ENCODE results near the gene SNX7. TPM values are rescaled to one million over a fixed set of nuclear protein-coding genes. Genes with fewer than 3 reads are reported as not detected.

The SNX7 gene, protein sequence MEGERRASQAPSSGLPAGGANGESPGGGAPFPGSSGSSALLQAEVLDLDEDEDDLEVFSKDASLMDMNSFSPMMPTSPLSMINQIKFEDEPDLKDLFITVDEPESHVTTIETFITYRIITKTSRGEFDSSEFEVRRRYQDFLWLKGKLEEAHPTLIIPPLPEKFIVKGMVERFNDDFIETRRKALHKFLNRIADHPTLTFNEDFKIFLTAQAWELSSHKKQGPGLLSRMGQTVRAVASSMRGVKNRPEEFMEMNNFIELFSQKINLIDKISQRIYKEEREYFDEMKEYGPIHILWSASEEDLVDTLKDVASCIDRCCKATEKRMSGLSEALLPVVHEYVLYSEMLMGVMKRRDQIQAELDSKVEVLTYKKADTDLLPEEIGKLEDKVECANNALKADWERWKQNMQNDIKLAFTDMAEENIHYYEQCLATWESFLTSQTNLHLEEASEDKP
- total RNA-seq (not detected), polyA plus RNA-seq (not detected)

DNA sequence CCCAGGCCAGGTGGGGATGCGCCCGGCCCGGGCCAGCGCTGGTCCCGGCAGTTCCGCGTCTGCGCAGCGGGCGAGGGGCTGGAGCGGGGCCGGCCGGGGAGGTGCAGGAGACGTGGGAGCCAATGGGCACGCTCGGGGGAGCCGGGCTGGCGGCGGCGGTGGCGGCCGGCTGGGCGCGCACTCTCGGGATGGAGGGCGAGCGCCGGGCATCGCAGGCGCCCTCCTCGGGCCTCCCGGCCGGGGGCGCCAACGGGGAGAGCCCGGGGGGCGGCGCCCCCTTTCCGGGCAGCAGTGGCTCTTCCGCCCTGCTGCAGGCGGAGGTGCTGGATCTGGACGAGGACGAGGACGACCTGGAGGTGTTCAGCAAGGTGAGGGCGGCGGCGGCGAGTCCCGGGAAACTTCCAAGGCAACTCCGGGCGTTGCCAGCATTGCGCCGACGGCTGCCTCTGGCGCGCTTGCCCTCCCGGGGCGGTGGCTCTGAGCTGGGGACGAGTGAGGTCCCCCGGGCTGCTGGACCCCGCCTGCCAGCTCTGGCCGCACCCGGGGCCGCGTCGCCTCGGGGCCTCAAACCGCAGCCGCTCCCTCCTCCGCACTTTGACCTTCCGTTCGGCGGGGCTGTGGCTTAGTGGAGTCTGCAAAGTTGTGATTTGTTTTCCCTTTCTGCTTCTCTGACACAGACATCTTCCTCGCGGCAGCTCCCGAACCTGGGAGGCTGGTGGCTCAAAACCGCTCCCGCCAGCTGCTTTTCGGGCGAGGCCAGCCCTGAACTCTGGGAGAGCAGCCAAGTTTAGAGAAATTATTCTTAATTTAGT, at the start of gene SNX7:
Gene SNX7, plus strand, starts transcription at position 178 of the 812 bp plus-strand sequence. Its CDS starts 11 bp downstream, at position 189.
- peaks cover 13 to 14% (median 14%) of the 10 kb centered on the region in 4 donors for H3K4me1 Mint-ChIP-seq
- DNase-seq (peak in 1 of 3 donors; percentile 2), ATAC-seq (ENCODE audit: low read depth in 2 of 2) (peak in 1 of 2 donors; percentile 20)
- peaks cover 47% of the 10 kb centered on the region for H3K27me3 Mint-ChIP-seq
- peak within 1 kb of the TSS in 1 of 3 donors; percentile 43 for H3K27ac Mint-ChIP-seq
- H3K36me3 ChIP-seq (ENCODE audit: control insufficient read depth, insufficient read depth, low read length), result no peaks in the 10 kb centered on the region
- H3K36me3 Mint-ChIP-seq, result no peaks in the 10 kb centered on the region
- H3K9me3 ChIP-seq (ENCODE audit: control insufficient read depth in 2 of 2, low read length in 2 of 2), result peaks cover 0 to 3% of the 10 kb centered on the region in 2 experiments
- peaks cover 30% of the 10 kb centered on the region for H3K27me3 ChIP-seq (ENCODE audit: control insufficient read depth, insufficient read depth, low read length)
- H3K4me3 Mint-ChIP-seq, result peak within 1 kb of the TSS; percentile 67 to 79 (median 74)
- H3K4me3 ChIP-seq (ENCODE audit: low read depth, low read length), result peak within 1 kb of the TSS; percentile 11
- peaks cover 0 to 3% (median 0%) of the 10 kb centered on the region in 7 donors for H3K9me3 Mint-ChIP-seq
- no peak within 1 kb of the TSS for H3K27ac ChIP-seq (ENCODE audit: insufficient read depth, low read length, poor library complexity, severe bottlenecking)
- H3K4me1 ChIP-seq (ENCODE audit: control insufficient read depth, insufficient read depth, low read length, poor library complexity, severe bottlenecking), result peaks cover 11% of the 10 kb centered on the region

- DNase-seq, result no peak
- H3K27ac ChIP-seq (ENCODE audit: insufficient read depth, low read length, poor library complexity, severe bottlenecking), result no peak overlapping the region
- H3K4me1 ChIP-seq (ENCODE audit: control insufficient read depth, insufficient read depth, low read length, poor library complexity, severe bottlenecking), result no peaks in the 10 kb centered on the region
- H3K27me3 ChIP-seq (ENCODE audit: control insufficient read depth, insufficient read depth, low read length), result no peaks in the 10 kb centered on the region
- no peaks in the 10 kb centered on the region for H3K4me1 Mint-ChIP-seq
- no peaks in the 10 kb centered on the region for H3K36me3 ChIP-seq (ENCODE audit: control insufficient read depth, insufficient read depth, low read length)
- H3K4me3 Mint-ChIP-seq, result no peak overlapping the region
- no peak overlapping the region for H3K27ac Mint-ChIP-seq
- H3K4me3 ChIP-seq (ENCODE audit: low read depth, low read length), result no peak overlapping the region
- H3K27me3 Mint-ChIP-seq, result peaks cover 4% of the 10 kb centered on the region
- peaks cover 0 to 7% of the 10 kb centered on the region in 2 experiments for H3K9me3 ChIP-seq (ENCODE audit: control insufficient read depth in 2 of 2, low read length in 2 of 2)
- H3K36me3 Mint-ChIP-seq, result no peaks in the 10 kb centered on the region
- ATAC-seq (ENCODE audit: low read depth in 2 of 2), result no peak
- peaks cover 0 to 23% (median 8%) of the 10 kb centered on the region in 7 donors for H3K9me3 Mint-ChIP-seq
Measured at GRCh38 chr1:98637316-98637715, 24.2 kb upstream of the SNX7 start.

GRCh38 chr1:98638185-98638584, 23.3 kb upstream of the SNX7 start:
- ATAC-seq (ENCODE audit: low read depth in 2 of 2), result no peak

DNA sequence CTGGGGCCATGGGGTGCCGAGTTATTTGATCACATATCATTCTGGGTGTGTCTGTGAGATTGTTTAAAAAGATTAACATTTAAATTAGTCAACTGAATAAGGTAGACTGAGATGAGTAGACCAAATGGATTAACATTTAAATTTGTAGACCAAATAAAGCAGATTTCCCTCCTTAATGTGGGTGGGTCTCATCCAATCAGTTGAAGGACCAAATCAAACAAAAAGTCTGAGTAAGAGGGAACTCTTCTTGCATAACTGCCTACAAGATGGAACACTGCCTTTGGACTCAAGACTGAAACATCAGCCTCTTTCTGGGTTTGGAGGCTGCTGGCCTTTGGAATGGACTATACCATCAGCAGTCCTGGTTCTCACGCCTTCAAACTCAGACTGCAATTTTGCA, 17.0 kb upstream of the SNX7 start:
- no peak for DNase-seq
- H3K27me3 ChIP-seq (ENCODE audit: control insufficient read depth, insufficient read depth, low read length), result no peaks in the 10 kb centered on the region
- no peak overlapping the region for H3K4me3 Mint-ChIP-seq

More at GRCh38 chr1:98638185-98638584, 23.3 kb upstream of the SNX7 start:
- peaks cover 0 to 26% (median 8%) of the 10 kb centered on the region in 7 donors for H3K9me3 Mint-ChIP-seq
- peaks cover 0 to 7% of the 10 kb centered on the region in 2 experiments for H3K9me3 ChIP-seq (ENCODE audit: control insufficient read depth in 2 of 2, low read length in 2 of 2)
- no peak overlapping the region for H3K4me3 Mint-ChIP-seq
- H3K27me3 ChIP-seq (ENCODE audit: control insufficient read depth, insufficient read depth, low read length), result no peaks in the 10 kb centered on the region
- no peaks in the 10 kb centered on the region for H3K36me3 ChIP-seq (ENCODE audit: control insufficient read depth, insufficient read depth, low read length)
- H3K36me3 Mint-ChIP-seq, result no peaks in the 10 kb centered on the region
- DNase-seq, result no peak
- no peak overlapping the region for H3K4me3 ChIP-seq (ENCODE audit: low read depth, low read length)
- H3K4me1 ChIP-seq (ENCODE audit: control insufficient read depth, insufficient read depth, low read length, poor library complexity, severe bottlenecking), result no peaks in the 10 kb centered on the region
- H3K4me1 Mint-ChIP-seq, result no peaks in the 10 kb centered on the region
- no peak overlapping the region for H3K27ac ChIP-seq (ENCODE audit: insufficient read depth, low read length, poor library complexity, severe bottlenecking)
- peaks cover 4% of the 10 kb centered on the region for H3K27me3 Mint-ChIP-seq
- no peak overlapping the region for H3K27ac Mint-ChIP-seq

GRCh38 chr1:98651116-98651632, 10.3 kb upstream of the SNX7 start:
- no peaks in the 10 kb centered on the region for H3K27me3 Mint-ChIP-seq
- Histone ChIP-seq H3K27ac (ENCODE audit: insufficient read depth, low read length, poor library complexity, severe bottlenecking) (no peak overlapping the region), H3K4me3 (ENCODE audit: low read depth, low read length) (no peak overlapping the region), H3K9me3 (ENCODE audit: control insufficient read depth in 2 of 2, low read length in 2 of 2) (no peaks in the 10 kb centered on the region), H3K27me3 (ENCODE audit: control insufficient read depth, insufficient read depth, low read length) (no peaks in the 10 kb centered on the region), H3K4me1 (ENCODE audit: control insufficient read depth, insufficient read depth, low read length, poor library complexity, severe bottlenecking) (no peaks in the 10 kb centered on the region), H3K36me3 (ENCODE audit: control insufficient read depth, insufficient read depth, low read length) (no peaks in the 10 kb centered on the region)
- peaks cover 0 to 6% (median 3%) of the 10 kb centered on the region in 7 donors for H3K9me3 Mint-ChIP-seq
- H3K4me3 Mint-ChIP-seq, result no peak overlapping the region
- no peaks in the 10 kb centered on the region for H3K4me1 Mint-ChIP-seq
- H3K36me3 Mint-ChIP-seq, result no peaks in the 10 kb centered on the region
- no peak for ATAC-seq (ENCODE audit: low read depth in 2 of 2)
- DNase-seq, result no peak
- no peak overlapping the region for H3K27ac Mint-ChIP-seq

More for the DNA sequence above, 17.0 kb upstream of the SNX7 start:
- ATAC-seq (ENCODE audit: low read depth in 2 of 2), result no peak
- Histone ChIP-seq H3K9me3 (ENCODE audit: control insufficient read depth in 2 of 2, low read length in 2 of 2) (no peaks in the 10 kb centered on the region), H3K27ac (ENCODE audit: insufficient read depth, low read length, poor library complexity, severe bottlenecking) (no peak overlapping the region), H3K36me3 (ENCODE audit: control insufficient read depth, insufficient read depth, low read length) (no peaks in the 10 kb centered on the region), H3K4me3 (ENCODE audit: low read depth, low read length) (no peak overlapping the region), H3K4me1 (ENCODE audit: control insufficient read depth, insufficient read depth, low read length, poor library complexity, severe bottlenecking) (no peaks in the 10 kb centered on the region)
- H3K27me3 Mint-ChIP-seq, result no peaks in the 10 kb centered on the region
- no peaks in the 10 kb centered on the region for H3K4me1 Mint-ChIP-seq
- H3K27ac Mint-ChIP-seq, result no peak overlapping the region
- H3K9me3 Mint-ChIP-seq, result peaks cover 0 to 20% (median 6%) of the 10 kb centered on the region in 7 donors
- no peaks in the 10 kb centered on the region for H3K36me3 Mint-ChIP-seq

DNA sequence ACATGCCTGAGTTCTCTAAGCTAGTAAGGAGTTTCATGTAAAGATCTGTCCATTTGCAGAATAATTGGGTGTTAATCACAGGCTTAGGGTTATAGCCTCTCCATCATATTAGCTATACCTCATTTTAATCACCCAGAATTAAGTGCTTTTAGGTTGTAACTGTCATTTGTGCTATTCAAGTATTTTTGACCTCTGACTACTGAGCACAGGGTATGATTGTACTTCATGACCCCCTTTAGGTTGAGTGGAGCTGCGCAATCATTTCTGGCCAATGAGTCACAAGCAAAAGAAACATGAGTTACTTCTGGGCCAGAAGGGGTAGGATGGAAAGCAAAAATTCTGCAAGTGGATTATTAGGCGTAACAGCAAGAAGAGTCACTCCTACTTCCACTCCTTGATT, 8.4 kb upstream of the SNX7 start:
- H3K4me3 ChIP-seq (ENCODE audit: low read depth, low read length), result no peak overlapping the region
- H3K4me1 ChIP-seq (ENCODE audit: control insufficient read depth, insufficient read depth, low read length, poor library complexity, severe bottlenecking), result no peaks in the 10 kb centered on the region
- H3K27me3 ChIP-seq (ENCODE audit: control insufficient read depth, insufficient read depth, low read length), result no peaks in the 10 kb centered on the region
- no peaks in the 10 kb centered on the region for H3K27me3 Mint-ChIP-seq
- H3K36me3 Mint-ChIP-seq, result no peaks in the 10 kb centered on the region
- no peak overlapping the region for H3K4me3 Mint-ChIP-seq
- H3K9me3 Mint-ChIP-seq, result peaks cover 0 to 5% (median 2%) of the 10 kb centered on the region in 7 donors
- H3K27ac ChIP-seq (ENCODE audit: insufficient read depth, low read length, poor library complexity, severe bottlenecking), result no peak overlapping the region
- H3K4me1 Mint-ChIP-seq, result no peaks in the 10 kb centered on the region
- H3K9me3 ChIP-seq (ENCODE audit: control insufficient read depth in 2 of 2, low read length in 2 of 2), result no peaks in the 10 kb centered on the region
- ATAC-seq (ENCODE audit: low read depth in 2 of 2) (no peak), DNase-seq (no peak)
- no peak overlapping the region for H3K27ac Mint-ChIP-seq
- H3K36me3 ChIP-seq (ENCODE audit: control insufficient read depth, insufficient read depth, low read length), result no peaks in the 10 kb centered on the region

GRCh38 chr1:98659879-98660278, 1.6 kb upstream of the SNX7 start:
- no peak for DNase-seq
- H3K4me1 Mint-ChIP-seq, result peaks cover 13 to 14% (median 14%) of the 10 kb centered on the region in 4 donors
- Histone ChIP-seq H3K27ac (ENCODE audit: insufficient read depth, low read length, poor library complexity, severe bottlenecking) (no peak overlapping the region), H3K4me3 (ENCODE audit: low read depth, low read length) (no peak overlapping the region), H3K4me1 (ENCODE audit: control insufficient read depth, insufficient read depth, low read length, poor library complexity, severe bottlenecking) (peaks cover 11% of the 10 kb centered on the region), H3K36me3 (ENCODE audit: control insufficient read depth, insufficient read depth, low read length) (no peaks in the 10 kb centered on the region), H3K27me3 (ENCODE audit: control insufficient read depth, insufficient read depth, low read length) (peaks cover 30% of the 10 kb centered on the region), H3K9me3 (ENCODE audit: control insufficient read depth in 2 of 2, low read length in 2 of 2) (no peaks in the 10 kb centered on the region)
- no peak overlapping the region for H3K4me3 Mint-ChIP-seq
- H3K27ac Mint-ChIP-seq, result no peak overlapping the region
- no peaks in the 10 kb centered on the region for H3K36me3 Mint-ChIP-seq
- H3K27me3 Mint-ChIP-seq, result peaks cover 47% of the 10 kb centered on the region
- ATAC-seq (ENCODE audit: low read depth in 2 of 2), result no peak
- H3K9me3 Mint-ChIP-seq, result peaks cover 0 to 4% (median 2%) of the 10 kb centered on the region in 7 donors

All from CD4-positive, CD25-positive, alpha-beta regulatory T cell (primary cell).